AG09319 (cell line): ENCODE results near the gene CHD5.

ENCODE experiments used
- DNase-seq: peaks from one replicate; pipeline ENCODE4 v3.0.0-alpha.2; 2010; ENCODE audit warnings: low read depth; ENCODE audit errors: extremely low read depth
- CTCF ChIP-seq: IDR thresholded peaks from 2 replicates; pipeline ENCODE4 v1.5.1; 2011; ENCODE audit warnings: low read depth, mild to moderate bottlenecking, inconsistent platforms, low read length, moderate library complexity

Gene CHD5

GRCh38 chr1:6150006-6150938, 29.8 kb downstream of the CHD5 start:
- no peak for DNase-seq
- TF ChIP-seq CTCF: no peak

DNA sequence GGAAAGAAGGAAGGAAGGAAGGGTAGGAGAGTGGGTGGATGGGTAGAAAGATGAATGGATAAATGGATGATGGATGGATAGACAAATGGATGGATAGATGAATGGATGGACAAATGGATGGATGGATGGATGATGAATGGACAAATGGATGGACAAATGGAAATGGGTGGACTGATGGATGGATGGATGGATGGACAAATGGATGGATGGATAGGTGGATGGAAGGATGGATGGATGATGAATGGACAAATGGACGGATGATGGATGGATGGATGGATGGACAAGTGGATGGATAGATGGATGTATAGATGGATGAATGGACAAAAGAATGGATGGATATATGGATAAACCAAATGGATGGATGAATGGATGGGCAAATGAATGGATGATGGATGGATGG, 30.5 kb downstream of the CHD5 start:
- TF ChIP-seq CTCF: no peak

GRCh38 chr1:6148497-6149241, 31.5 kb downstream of the CHD5 start:
- DNase-seq: no peak
- TF ChIP-seq CTCF: no peak

More for the DNA sequence above, 30.5 kb downstream of the CHD5 start:
- no peak for DNase-seq

- TF ChIP-seq CTCF: no peak
- DNase-seq: no peak
Measured at GRCh38 chr1:6145864-6146410, 34.2 kb downstream of the CHD5 start.

DNA sequence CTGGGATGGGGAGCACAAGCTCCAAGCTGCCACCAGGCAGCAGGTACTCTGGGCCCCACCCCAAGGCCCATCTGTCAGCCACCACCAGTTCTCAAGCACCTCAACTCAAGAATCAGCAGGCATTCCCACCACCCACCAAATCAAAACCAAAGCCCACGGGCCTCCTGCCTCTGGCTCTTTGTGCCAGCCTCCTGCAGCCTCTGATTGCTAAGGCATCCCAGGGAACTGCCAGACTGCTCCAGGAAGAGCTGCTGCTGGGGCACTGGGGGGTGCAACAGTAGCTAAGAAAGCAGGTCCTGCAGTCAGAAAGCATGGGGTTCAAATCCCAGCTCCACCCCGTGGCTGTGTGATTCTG, 34.7 kb downstream of the CHD5 start:
- TF ChIP-seq CTCF: no peak
- no peak for DNase-seq

DNA sequence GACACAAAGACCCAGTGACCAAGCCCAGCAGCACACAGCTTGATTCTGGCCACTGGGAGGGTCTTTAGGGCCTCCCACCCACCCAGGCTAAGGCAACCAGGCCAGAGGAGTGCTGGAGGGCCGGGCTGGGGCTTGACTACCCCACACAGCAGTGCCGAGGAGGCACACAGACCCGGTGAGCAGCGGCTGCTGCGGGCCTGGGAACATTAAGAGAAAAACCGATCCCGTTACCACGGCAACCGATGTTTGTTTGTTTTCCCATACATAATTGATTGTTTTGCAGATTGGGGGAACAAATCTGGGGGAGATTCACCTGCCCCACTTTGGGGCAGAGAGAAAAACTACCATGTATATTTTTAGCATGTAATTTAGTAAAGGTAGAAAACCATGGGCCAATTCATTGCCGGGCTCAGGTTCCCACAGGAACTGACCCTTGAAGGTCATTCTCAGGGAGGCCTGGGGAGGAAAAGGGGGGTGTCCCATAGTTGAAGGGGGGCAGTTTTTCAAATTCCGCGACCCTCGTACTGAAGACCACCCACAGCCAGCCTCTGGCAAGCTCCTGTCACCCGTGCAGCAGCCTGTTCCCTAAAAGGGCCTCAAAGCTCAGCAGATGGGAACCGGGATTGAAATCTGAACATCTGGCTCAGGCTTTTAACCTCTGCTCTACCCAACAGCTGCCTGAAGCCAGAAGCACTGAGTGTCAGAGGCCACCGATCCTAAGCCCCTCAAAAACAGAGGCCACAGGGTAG, 35.3 kb downstream of the CHD5 start:
- TF ChIP-seq CTCF: no peak
- no peak for DNase-seq
